Measurements from ENCODE around the gene TNP2. TPM values are rescaled to one million over a fixed set of nuclear protein-coding genes. Genes with fewer than 3 reads are reported as not detected.

The TNP2 gene
- total and polyA plus RNA-seq, 9 of the 15 experiments (the other 6 are each of a cell fraction or from before 2014, with no cell fraction given): not detected

- FAIRE-seq: peak; percentile 40
- intact Hi-C loops (cut with micrococcal nuclease) (no loop called here), in situ Hi-C loops (cut with MboI) (no loop called here)
- no peak overlapping the region for H3K4me3 ChIP-seq
- H3K36me3 ChIP-seq (ENCODE audit: control insufficient read depth, insufficient read depth, low read length): no peaks in the 10 kb centered on the region
- H3K9me3 ChIP-seq (replicated peaks; ENCODE audit: control insufficient read depth, insufficient read depth, low read depth, low read length): no peaks in the 10 kb centered on the region
- no peak for ATAC-seq
- H3K27me3 ChIP-seq (ENCODE audit: control insufficient read depth in 2 of 2, insufficient read depth in 2 of 2, low read length in 2 of 2): no peaks in the 10 kb centered on the region
- BruUV-seq (replicated peaks): no TSS peak
- no peak overlapping the region for H3K27ac ChIP-seq (ENCODE audit: extremely low read depth, low read depth, low read length)
- ChIA-PET CTCF (ENCODE audit: low intra/inter-chr PET ratio) (no interaction called here), POLR2A (no interaction called here)
- WGBS (ENCODE audit: insufficient coverage, low coverage, missing lambda C conversion rate): 10% methylated on average over 4 of the region's 4 CpGs
- no peak for DNase-seq (ENCODE audit: extremely low read depth in 1 of 4, low spot score in 3 of 4)
- no peak for TF ChIP-seq XRCC3 (IDR thresholded peaks at IDR 0.05)
- TF ChIP-seq FOS (IDR thresholded peaks at IDR 0.05; ENCODE audit: extremely low read depth, insufficient read length): no peak
- TF ChIP-seq, protein P1, sequence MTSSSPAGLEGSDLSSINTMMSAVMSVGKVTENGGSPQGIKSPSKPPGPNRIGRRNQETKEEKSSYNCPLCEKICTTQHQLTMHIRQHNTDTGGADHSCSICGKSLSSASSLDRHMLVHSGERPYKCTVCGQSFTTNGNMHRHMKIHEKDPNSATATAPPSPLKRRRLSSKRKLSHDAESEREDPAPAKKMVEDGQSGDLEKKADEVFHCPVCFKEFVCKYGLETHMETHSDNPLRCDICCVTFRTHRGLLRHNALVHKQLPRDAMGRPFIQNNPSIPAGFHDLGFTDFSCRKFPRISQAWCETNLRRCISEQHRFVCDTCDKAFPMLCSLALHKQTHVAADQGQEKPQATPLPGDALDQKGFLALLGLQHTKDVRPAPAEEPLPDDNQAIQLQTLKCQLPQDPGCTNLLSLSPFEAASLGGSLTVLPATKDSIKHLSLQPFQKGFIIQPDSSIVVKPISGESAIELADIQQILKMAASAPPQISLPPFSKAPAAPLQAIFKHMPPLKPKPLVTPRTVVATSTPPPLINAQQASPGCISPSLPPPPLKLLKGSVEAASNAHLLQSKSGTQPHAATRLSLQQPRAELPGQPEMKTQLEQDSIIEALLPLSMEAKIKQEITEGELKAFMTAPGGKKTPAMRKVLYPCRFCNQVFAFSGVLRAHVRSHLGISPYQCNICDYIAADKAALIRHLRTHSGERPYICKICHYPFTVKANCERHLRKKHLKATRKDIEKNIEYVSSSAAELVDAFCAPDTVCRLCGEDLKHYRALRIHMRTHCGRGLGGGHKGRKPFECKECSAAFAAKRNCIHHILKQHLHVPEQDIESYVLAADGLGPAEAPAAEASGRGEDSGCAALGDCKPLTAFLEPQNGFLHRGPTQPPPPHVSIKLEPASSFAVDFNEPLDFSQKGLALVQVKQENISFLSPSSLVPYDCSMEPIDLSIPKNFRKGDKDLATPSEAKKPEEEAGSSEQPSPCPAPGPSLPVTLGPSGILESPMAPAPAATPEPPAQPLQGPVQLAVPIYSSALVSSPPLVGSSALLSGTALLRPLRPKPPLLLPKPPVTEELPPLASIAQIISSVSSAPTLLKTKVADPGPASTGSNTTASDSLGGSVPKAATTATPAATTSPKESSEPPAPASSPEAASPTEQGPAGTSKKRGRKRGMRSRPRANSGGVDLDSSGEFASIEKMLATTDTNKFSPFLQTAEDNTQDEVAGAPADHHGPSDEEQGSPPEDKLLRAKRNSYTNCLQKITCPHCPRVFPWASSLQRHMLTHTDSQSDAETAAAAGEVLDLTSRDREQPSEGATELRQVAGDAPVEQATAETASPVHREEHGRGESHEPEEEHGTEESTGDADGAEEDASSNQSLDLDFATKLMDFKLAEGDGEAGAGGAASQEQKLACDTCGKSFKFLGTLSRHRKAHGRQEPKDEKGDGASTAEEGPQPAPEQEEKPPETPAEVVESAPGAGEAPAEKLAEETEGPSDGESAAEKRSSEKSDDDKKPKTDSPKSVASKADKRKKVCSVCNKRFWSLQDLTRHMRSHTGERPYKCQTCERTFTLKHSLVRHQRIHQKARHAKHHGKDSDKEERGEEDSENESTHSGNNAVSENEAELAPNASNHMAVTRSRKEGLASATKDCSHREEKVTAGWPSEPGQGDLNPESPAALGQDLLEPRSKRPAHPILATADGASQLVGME (CRISPR knock-in tag; IDR thresholded peaks at IDR 0.05): no peak
- TF ChIP-seq STAT5A (IDR thresholded peaks at IDR 0.05; ENCODE audit: borderline replicate concordance, low read length): no peak
- no peak for TF ChIP-seq NELFE (IDR thresholded peaks at IDR 0.05; ENCODE audit: insufficient read depth, insufficient read length)
- TF ChIP-seq, protein P2, sequence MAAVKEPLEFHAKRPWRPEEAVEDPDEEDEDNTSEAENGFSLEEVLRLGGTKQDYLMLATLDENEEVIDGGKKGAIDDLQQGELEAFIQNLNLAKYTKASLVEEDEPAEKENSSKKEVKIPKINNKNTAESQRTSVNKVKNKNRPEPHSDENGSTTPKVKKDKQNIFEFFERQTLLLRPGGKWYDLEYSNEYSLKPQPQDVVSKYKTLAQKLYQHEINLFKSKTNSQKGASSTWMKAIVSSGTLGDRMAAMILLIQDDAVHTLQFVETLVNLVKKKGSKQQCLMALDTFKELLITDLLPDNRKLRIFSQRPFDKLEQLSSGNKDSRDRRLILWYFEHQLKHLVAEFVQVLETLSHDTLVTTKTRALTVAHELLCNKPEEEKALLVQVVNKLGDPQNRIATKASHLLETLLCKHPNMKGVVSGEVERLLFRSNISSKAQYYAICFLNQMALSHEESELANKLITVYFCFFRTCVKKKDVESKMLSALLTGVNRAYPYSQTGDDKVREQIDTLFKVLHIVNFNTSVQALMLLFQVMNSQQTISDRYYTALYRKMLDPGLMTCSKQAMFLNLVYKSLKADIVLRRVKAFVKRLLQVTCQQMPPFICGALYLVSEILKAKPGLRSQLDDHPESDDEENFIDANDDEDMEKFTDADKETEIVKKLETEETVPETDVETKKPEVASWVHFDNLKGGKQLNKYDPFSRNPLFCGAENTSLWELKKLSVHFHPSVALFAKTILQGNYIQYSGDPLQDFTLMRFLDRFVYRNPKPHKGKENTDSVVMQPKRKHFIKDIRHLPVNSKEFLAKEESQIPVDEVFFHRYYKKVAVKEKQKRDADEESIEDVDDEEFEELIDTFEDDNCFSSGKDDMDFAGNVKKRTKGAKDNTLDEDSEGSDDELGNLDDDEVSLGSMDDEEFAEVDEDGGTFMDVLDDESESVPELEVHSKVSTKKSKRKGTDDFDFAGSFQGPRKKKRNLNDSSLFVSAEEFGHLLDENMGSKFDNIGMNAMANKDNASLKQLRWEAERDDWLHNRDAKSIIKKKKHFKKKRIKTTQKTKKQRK (IDR thresholded peaks at IDR 0.05; ENCODE audit: borderline replicate concordance, low read depth, low read length): no peak
- TF ChIP-seq GTF2F1 (IDR thresholded peaks at IDR 0.05; ENCODE audit: low read depth, low read length): no peak
- TF ChIP-seq GTF2A2 (tag; IDR thresholded peaks at IDR 0.05): no peak
- TF ChIP-seq ZNF175 (CRISPR knock-in tag; IDR thresholded peaks at IDR 0.05; ENCODE audit: low read depth): no peak
- TF ChIP-seq SMARCE1 (IDR thresholded peaks at IDR 0.05): no peak
- no peak overlapping the region for H2AFZ ChIP-seq (ENCODE audit: low read depth, low read length)
- H3K9me1 ChIP-seq (ENCODE audit: control insufficient read depth, insufficient read depth, low read length): no peaks in the 10 kb centered on the region
- no peaks in the 10 kb centered on the region for H3K79me2 ChIP-seq (ENCODE audit: control insufficient read depth, insufficient read depth, low read length)
- H3K9ac ChIP-seq (ENCODE audit: insufficient read depth in 1 of 2, low read depth in 2 of 2, low read length in 2 of 2): no peak overlapping the region
- H3K4me1 ChIP-seq (replicated peaks in 1 of 2; ENCODE audit: control insufficient read depth in 2 of 2, insufficient read depth in 2 of 2, low read length in 2 of 2): peaks cover 6 to 11% of the 10 kb centered on the region in 2 experiments; a peak in 4 of 5 replicates
- no peaks in the 10 kb centered on the region for H4K20me1 ChIP-seq (replicated peaks; ENCODE audit: control insufficient read depth, insufficient read depth, low read length)
- no peak overlapping the region for H3K4me2 ChIP-seq (ENCODE audit: insufficient read depth, low read length)
These were observed 32.7 kb upstream of the TNP2 start for GRCh38 chr16:11301645-11302501.

Measured in K562 (cell line).